Osteoblast (primary cell): ENCODE data around the gene XXYLT1. TPM values are rescaled to one million over a fixed set of nuclear protein-coding genes. Genes with fewer than 3 reads are reported as not detected.
A peak's percentile ranks its signal among the peaks of the same experiment; 100 is the strongest.

Experiments used
- DNase-seq: peaks from one replicate; pipeline ENCODE4 v3.0.0; 2011; ENCODE audit warnings: low spot score, mixed read lengths; ENCODE audit not compliant: insufficient read length; ENCODE audit errors: missing footprints
- H2AFZ ChIP-seq: 2 replicates; pipeline ENCODE4 v1.6.0; 2011; ENCODE audit warnings: mild to moderate bottlenecking, low read length
- H3K27ac ChIP-seq: 2 replicates; pipeline ENCODE4 v1.5.1; 2011; ENCODE audit warnings: mild to moderate bottlenecking, low read depth, low read length, moderate library complexity
- H3K27me3 ChIP-seq: 2 replicates; pipeline ENCODE4 v1.6.0; 2012; ENCODE audit warnings: mild to moderate bottlenecking, control low read depth, inconsistent platforms, low read length, moderate library complexity; ENCODE audit not compliant: insufficient read depth
- H3K36me3 ChIP-seq: 2 replicates; pipeline ENCODE4 v1.5.1; 2011; ENCODE audit warnings: mild to moderate bottlenecking, low read length, control low read depth, moderate library complexity; ENCODE audit not compliant: insufficient read depth
- H3K4me1 ChIP-seq: 2 replicates; pipeline ENCODE4 v1.5.1; 2011; ENCODE audit warnings: mild to moderate bottlenecking, low read length, control low read depth, moderate library complexity; ENCODE audit not compliant: insufficient read depth
- H3K4me2 ChIP-seq: 2 replicates; pipeline ENCODE4 v1.6.0; 2011; ENCODE audit warnings: mild to moderate bottlenecking, low read length; ENCODE audit not compliant: insufficient read depth
- H3K4me3 ChIP-seq: fragments of 200-600 bp; sonication (generic); 3 replicates; pipeline ENCODE4 v1.5.1; 2012; ENCODE audit warnings: mild to moderate bottlenecking, low read length, inconsistent platforms; ENCODE audit not compliant: insufficient read depth
- H3K79me2 ChIP-seq: 2 replicates; pipeline ENCODE4 v1.6.0; 2012; ENCODE audit warnings: mild to moderate bottlenecking, low read length, control low read depth, inconsistent platforms; ENCODE audit not compliant: insufficient read depth
- H3K9me3 ChIP-seq: 2 replicates; pipeline ENCODE4 v1.5.1; 2011; ENCODE audit warnings: low read depth, low read length, control low read depth
- H4K20me1 ChIP-seq: 2 replicates; pipeline ENCODE4 v1.6.0; 2012; ENCODE audit warnings: mild to moderate bottlenecking, low read length, control low read depth; ENCODE audit not compliant: insufficient read depth
- CTCF ChIP-seq: IDR thresholded peaks from 2 replicates; pipeline ENCODE4 v1.5.1; 2011; ENCODE audit warnings: mild to moderate bottlenecking, low read depth, low read length, moderate library complexity; ENCODE audit errors: extremely low read depth
- total RNA-seq: library from RNA; depleted of rRNA; stranded (reverse); fragments of >200 nt; gene quantifications from 2 replicates; pipeline ENCODE4 v1.2.3, GENCODE V29; 2012

Gene XXYLT1
- total RNA-seq, 1 donor, result 28.2 TPM

- H4K20me1 ChIP-seq, result no peaks in the 10 kb centered on the region
- peak overlapping the region; percentile 95 for H3K27ac ChIP-seq
Measured at GRCh38 chr3:195153130-195153529, 117.8 kb downstream of the XXYLT1 start.

GRCh38 chr3:195151866-195152541, 119.0 kb downstream of the XXYLT1 start:
- peaks cover 56% of the 10 kb centered on the region for H3K4me1 ChIP-seq

More at GRCh38 chr3:195153130-195153529, 117.8 kb downstream of the XXYLT1 start:
- Histone ChIP-seq H3K9me3 (no peaks in the 10 kb centered on the region), H3K79me2 (no peaks in the 10 kb centered on the region), H3K4me2 (no peak overlapping the region), H3K4me1 (peaks cover 53% of the 10 kb centered on the region), H2AFZ (no peak overlapping the region), H3K27me3 (no peaks in the 10 kb centered on the region), H3K4me3 (no peak overlapping the region), H3K36me3 (no peaks in the 10 kb centered on the region)
- DNase-seq, result no peak
- TF ChIP-seq CTCF, result no peak

GRCh38 chr3:195151402-195151801, 119.6 kb downstream of the XXYLT1 start:
- H3K4me2 ChIP-seq, result peak overlapping the region; percentile 28
- H3K27me3 ChIP-seq, result no peaks in the 10 kb centered on the region
- H3K9me3 ChIP-seq, result no peaks in the 10 kb centered on the region
- H3K36me3 ChIP-seq, result no peaks in the 10 kb centered on the region
- H4K20me1 ChIP-seq, result no peaks in the 10 kb centered on the region
- no peak for TF ChIP-seq CTCF
- H3K4me1 ChIP-seq, result peaks cover 56% of the 10 kb centered on the region
- no peaks in the 10 kb centered on the region for H3K79me2 ChIP-seq
- peak overlapping the region; percentile 95 for H3K27ac ChIP-seq
- no peak for DNase-seq
- no peak overlapping the region for H3K4me3 ChIP-seq
- no peak overlapping the region for H2AFZ ChIP-seq

More at GRCh38 chr3:195151866-195152541, 119.0 kb downstream of the XXYLT1 start:
- H3K4me3 ChIP-seq, result no peak overlapping the region
- peak overlapping the region; percentile 95 for H3K27ac ChIP-seq
- no peaks in the 10 kb centered on the region for H3K9me3 ChIP-seq
- H2AFZ ChIP-seq, result no peak overlapping the region
- no peaks in the 10 kb centered on the region for H3K27me3 ChIP-seq
- H3K79me2 ChIP-seq, result no peaks in the 10 kb centered on the region
- H3K4me2 ChIP-seq, result peak overlapping the region; percentile 28
- peak; percentile 93 for DNase-seq
- no peak for TF ChIP-seq CTCF
- H4K20me1 ChIP-seq, result no peaks in the 10 kb centered on the region
- no peaks in the 10 kb centered on the region for H3K36me3 ChIP-seq

- H3K9me3 ChIP-seq, result no peaks in the 10 kb centered on the region
- H3K4me3 ChIP-seq, result peak overlapping the region; percentile 62
- peak; percentile 94 for DNase-seq
- peak overlapping the region; percentile 95 for H3K27ac ChIP-seq
- H4K20me1 ChIP-seq, result no peaks in the 10 kb centered on the region
- H3K27me3 ChIP-seq, result no peaks in the 10 kb centered on the region
- H3K79me2 ChIP-seq, result no peaks in the 10 kb centered on the region
- H3K36me3 ChIP-seq, result no peaks in the 10 kb centered on the region
- peaks cover 56% of the 10 kb centered on the region for H3K4me1 ChIP-seq
- H3K4me2 ChIP-seq, result peak overlapping the region; percentile 59
- H2AFZ ChIP-seq, result peak overlapping the region; percentile 72
- TF ChIP-seq CTCF, result no peak
Measured at GRCh38 chr3:195150181-195151118, 120.5 kb downstream of the XXYLT1 start.
